MM.1S (cell line): ENCODE results near the gene NNAT.

Source experiments
- DNase-seq: peaks from one replicate; pipeline ENCODE4 v3.0.0-alpha.2; 2015
- H2AFZ ChIP-seq: fragments of 300-600 bp; sonication (generic); 2 replicates; pipeline ENCODE4 v1.6.0; 2016; ENCODE audit warnings: antibody characterized with exemption, low read length
- H3F3A ChIP-seq: fragments of 300-600 bp; sonication (generic); 2 replicates; pipeline ENCODE4 v1.6.1; 2016; ENCODE audit warnings: mild to moderate bottlenecking, antibody characterized with exemption, low read length, moderate library complexity, mixed read lengths; ENCODE audit not compliant: insufficient read depth
- H3K27ac ChIP-seq: fragments of 300-600 bp; sonication (generic); 2 replicates; pipeline ENCODE4 v1.5.1; 2016; ENCODE audit warnings: mild to moderate bottlenecking, low read length
- H3K27me3 ChIP-seq: fragments of 300-600 bp; sonication (generic); replicated peaks from 2 replicates; pipeline ENCODE4 v1.6.0; 2016; ENCODE audit warnings: low read length; ENCODE audit not compliant: insufficient read depth
- H3K36me3 ChIP-seq: fragments of 300-600 bp; sonication (generic); replicated peaks from 2 replicates; pipeline ENCODE4 v1.6.1; 2016; ENCODE audit warnings: mild to moderate bottlenecking, low read length, mixed read lengths; ENCODE audit not compliant: insufficient read depth
- H3K4me1 ChIP-seq: fragments of 300-600 bp; sonication (generic); 2 replicates; pipeline ENCODE4 v1.6.1; 2016; ENCODE audit warnings: low read length, mixed read lengths
- H3K4me2 ChIP-seq: fragments of 300-600 bp; sonication (generic); 2 replicates; pipeline ENCODE4 v1.6.0; 2016; ENCODE audit warnings: low read depth, low read length
- H3K4me3 ChIP-seq: fragments of 300-600 bp; sonication (generic); 2 replicates; pipeline ENCODE4 v1.5.1; 2016; ENCODE audit warnings: low read length, mixed read lengths
- H3K79me2 ChIP-seq: fragments of 300-600 bp; sonication (generic); 2 replicates; pipeline ENCODE4 v1.6.1; 2016; ENCODE audit warnings: mixed run types, low read length, mixed read lengths
- H3K9ac ChIP-seq: fragments of 300-600 bp; sonication (generic); 2 replicates; pipeline ENCODE4 v1.6.1; 2016; ENCODE audit warnings: low read length, mixed read lengths
- H3K9me2 ChIP-seq: fragments of 300-600 bp; sonication (generic); replicated peaks from 2 replicates; pipeline ENCODE4 v1.6.1; 2016; ENCODE audit warnings: mild to moderate bottlenecking, low read length, mixed read lengths; ENCODE audit not compliant: insufficient read depth
- H3K9me3 ChIP-seq: fragments of 300-600 bp; sonication (generic); replicated peaks from 2 replicates; pipeline ENCODE4 v1.6.1; 2016; ENCODE audit warnings: mild to moderate bottlenecking, low read length, mixed read lengths; ENCODE audit not compliant: insufficient read depth
- H4K20me1 ChIP-seq: fragments of 300-600 bp; sonication (generic); 2 replicates; pipeline ENCODE4 v1.6.1; 2016; ENCODE audit warnings: mild to moderate bottlenecking, low read length, moderate library complexity, mixed read lengths; ENCODE audit not compliant: insufficient read depth
- EZH2 ChIP-seq: fragments of 300-600 bp; sonication (generic); optimal IDR thresholded peaks from 2 replicates; pipeline ENCODE3; 2017; ENCODE audit warnings: low read depth, mild to moderate bottlenecking, antibody characterized with exemption, low read length, mixed read lengths
- EZH2phosphoT487 ChIP-seq: fragments of 300-600 bp; sonication (generic); IDR thresholded peaks from 2 replicates; pipeline ENCODE4 v1.6.1; 2018; ENCODE audit warnings: antibody characterized with exemption, low read length
- TF ChIP-seq, protein P1 (sequence below): fragments of 300-600 bp; sonication (generic); IDR thresholded peaks from 2 replicates; pipeline ENCODE4 v1.5.1; 2016; ENCODE audit warnings: antibody characterized with exemption, low read length, mixed read lengths

NNAT gene

DNA sequence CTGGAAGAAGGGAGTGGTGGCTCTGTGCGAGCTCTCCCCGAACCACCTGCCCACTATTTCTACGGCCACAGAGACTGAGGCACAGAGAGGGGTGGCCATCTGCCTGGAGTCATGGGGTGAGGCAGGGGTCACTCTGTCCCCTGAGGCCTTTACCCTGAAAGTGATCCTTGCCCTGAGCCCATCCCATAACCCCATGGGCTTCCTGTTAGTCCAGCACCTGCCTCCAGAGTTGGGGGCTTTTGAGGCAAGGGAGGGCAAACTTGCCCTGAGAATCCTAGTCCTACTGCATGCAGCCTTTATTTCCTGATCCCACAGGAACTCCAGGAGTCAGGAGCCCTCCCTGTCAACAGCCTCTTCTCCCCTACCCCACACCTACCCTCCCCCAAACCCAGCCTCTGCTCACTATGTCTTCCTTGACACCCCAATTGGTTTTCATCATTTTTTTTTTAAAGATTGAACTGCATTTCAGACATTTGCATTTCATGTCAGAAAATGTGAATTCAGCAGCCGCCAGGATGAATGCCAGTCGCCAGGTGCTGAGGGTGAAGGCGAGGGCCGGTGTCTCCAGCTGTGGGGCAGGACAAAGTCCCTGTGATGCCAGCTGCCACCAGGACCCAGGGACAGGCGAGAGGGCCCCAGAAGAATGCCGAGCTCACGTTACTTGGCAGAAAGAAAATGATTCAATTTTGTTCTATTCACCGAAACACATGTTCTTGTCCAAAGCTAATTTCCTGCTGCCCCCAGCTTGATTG is 47.6 kb upstream of the NNAT start:
- Histone ChIP-seq H3K36me3 (no peaks in the 10 kb centered on the region), H3K4me3 (no peak overlapping the region), H3K9me3 (no peaks in the 10 kb centered on the region), H3K79me2 (no peaks in the 10 kb centered on the region), H4K20me1 (no peaks in the 10 kb centered on the region), H3K4me2 (no peak overlapping the region), H3K27me3 (peaks cover 13% of the 10 kb centered on the region; the same call in 1 of the 2 replicates), H3F3A (no peaks in the 10 kb centered on the region), H3K27ac (no peak overlapping the region), H3K9ac (no peak overlapping the region), H2AFZ (no peak overlapping the region), H3K4me1 (no peaks in the 10 kb centered on the region), H3K9me2 (no peaks in the 10 kb centered on the region)
- TF ChIP-seq EZH2 (no peak), EZH2phosphoT487 (no peak)
- TF ChIP-seq, protein P1, sequence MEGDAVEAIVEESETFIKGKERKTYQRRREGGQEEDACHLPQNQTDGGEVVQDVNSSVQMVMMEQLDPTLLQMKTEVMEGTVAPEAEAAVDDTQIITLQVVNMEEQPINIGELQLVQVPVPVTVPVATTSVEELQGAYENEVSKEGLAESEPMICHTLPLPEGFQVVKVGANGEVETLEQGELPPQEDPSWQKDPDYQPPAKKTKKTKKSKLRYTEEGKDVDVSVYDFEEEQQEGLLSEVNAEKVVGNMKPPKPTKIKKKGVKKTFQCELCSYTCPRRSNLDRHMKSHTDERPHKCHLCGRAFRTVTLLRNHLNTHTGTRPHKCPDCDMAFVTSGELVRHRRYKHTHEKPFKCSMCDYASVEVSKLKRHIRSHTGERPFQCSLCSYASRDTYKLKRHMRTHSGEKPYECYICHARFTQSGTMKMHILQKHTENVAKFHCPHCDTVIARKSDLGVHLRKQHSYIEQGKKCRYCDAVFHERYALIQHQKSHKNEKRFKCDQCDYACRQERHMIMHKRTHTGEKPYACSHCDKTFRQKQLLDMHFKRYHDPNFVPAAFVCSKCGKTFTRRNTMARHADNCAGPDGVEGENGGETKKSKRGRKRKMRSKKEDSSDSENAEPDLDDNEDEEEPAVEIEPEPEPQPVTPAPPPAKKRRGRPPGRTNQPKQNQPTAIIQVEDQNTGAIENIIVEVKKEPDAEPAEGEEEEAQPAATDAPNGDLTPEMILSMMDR: no peak
- DNase-seq: no peak

DNA sequence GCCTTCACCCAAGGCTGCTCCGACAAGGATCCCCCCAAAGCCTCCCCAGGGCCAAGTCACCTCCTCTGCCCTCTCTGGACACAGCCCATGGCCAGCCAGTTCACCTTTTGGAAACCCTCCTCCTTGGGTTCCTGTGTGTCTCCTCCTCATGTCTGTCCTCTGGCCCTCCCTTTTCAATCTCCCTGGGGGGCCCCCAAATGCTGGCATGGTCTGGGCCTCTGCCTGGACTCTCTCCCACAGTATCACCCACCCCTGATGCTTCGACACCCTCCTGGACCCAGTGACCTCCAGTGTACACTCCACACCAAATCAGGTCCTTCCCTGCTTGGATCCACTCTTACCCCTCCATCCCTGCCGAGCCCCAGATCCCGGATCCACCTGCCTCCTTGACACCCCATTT is 46.7 kb upstream of the NNAT start:
- Histone ChIP-seq H3K4me2 (no peak overlapping the region), H3K4me3 (no peak overlapping the region), H3K9me3 (no peaks in the 10 kb centered on the region), H3K79me2 (no peaks in the 10 kb centered on the region), H3K36me3 (no peaks in the 10 kb centered on the region), H4K20me1 (no peaks in the 10 kb centered on the region), H3K9me2 (no peaks in the 10 kb centered on the region), H3F3A (no peaks in the 10 kb centered on the region), H3K27ac (no peak overlapping the region), H3K4me1 (no peaks in the 10 kb centered on the region), H3K27me3 (peaks cover 16% of the 10 kb centered on the region; the same call in 1 of the 2 replicates), H3K9ac (no peak overlapping the region), H2AFZ (no peak overlapping the region)
- no peak for TF ChIP-seq EZH2
- TF ChIP-seq, protein P1: no peak
- no peak for TF ChIP-seq EZH2phosphoT487
- DNase-seq: no peak

DNA sequence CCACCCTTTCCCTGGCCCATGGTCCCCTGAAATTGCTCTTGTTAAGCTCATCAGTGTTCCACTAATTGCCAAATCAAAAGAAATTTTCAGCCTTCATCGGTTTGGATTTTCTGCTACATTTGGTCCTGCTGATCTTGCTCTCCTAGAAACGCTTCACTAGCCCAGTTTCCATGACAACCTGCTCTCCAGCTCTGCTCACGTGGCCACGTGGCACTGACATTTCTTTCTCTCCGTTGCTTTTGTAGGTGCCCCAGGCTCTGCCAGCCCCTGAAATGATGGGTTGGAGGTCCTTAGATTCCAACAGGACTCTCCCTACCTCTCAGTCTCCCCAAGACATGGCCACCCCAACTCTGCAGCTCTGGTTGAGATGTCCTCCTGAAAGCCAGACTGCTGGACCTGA is 45.8 kb upstream of the NNAT start:
- no peak overlapping the region for H2AFZ ChIP-seq
- TF ChIP-seq EZH2phosphoT487 (no peak), EZH2 (no peak)
- TF ChIP-seq, protein P1: no peak
- H3K9me2 ChIP-seq: no peaks in the 10 kb centered on the region
- H3K27me3 ChIP-seq: peaks cover 16% of the 10 kb centered on the region; the same call in 1 of the 2 replicates
- no peak overlapping the region for H3K27ac ChIP-seq
- no peak for DNase-seq
- H4K20me1 ChIP-seq: no peaks in the 10 kb centered on the region
- no peaks in the 10 kb centered on the region for H3F3A ChIP-seq
- H3K4me1 ChIP-seq: no peaks in the 10 kb centered on the region
- H3K9me3 ChIP-seq: no peaks in the 10 kb centered on the region
- no peaks in the 10 kb centered on the region for H3K36me3 ChIP-seq
- no peak overlapping the region for H3K4me3 ChIP-seq
- no peak overlapping the region for H3K9ac ChIP-seq
- no peaks in the 10 kb centered on the region for H3K79me2 ChIP-seq
- H3K4me2 ChIP-seq: no peak overlapping the region
